HT-29 (cell line): Measurements from ENCODE around the gene RAB9A. TPM values are rescaled to one million over a fixed set of nuclear protein-coding genes. Genes with fewer than 3 reads are reported as not detected.
A peak's percentile ranks its signal among the peaks of the same experiment; 100 is the strongest.
"Not testable (repeated sequence)": the region's sequence is repeated elsewhere in the genome, so short reads cannot be mapped to it uniquely, and the experiment has no call there.

Experiments used
- DNase-seq: peaks from one replicate; pipeline ENCODE4 v3.0.0-alpha.2; 2015; ENCODE audit warnings: low spot score
- total RNA-seq: library from RNA; depleted of rRNA; stranded (reverse); fragments of >200 nt; shearing (Covaris generic); gene quantifications from 2 replicates; pipeline ENCODE4 v1.2.3, GENCODE V29; 2014

The RAB9A gene
- total RNA-seq, 1 experiment from 2014 or later, result 4.8 TPM

DNA sequence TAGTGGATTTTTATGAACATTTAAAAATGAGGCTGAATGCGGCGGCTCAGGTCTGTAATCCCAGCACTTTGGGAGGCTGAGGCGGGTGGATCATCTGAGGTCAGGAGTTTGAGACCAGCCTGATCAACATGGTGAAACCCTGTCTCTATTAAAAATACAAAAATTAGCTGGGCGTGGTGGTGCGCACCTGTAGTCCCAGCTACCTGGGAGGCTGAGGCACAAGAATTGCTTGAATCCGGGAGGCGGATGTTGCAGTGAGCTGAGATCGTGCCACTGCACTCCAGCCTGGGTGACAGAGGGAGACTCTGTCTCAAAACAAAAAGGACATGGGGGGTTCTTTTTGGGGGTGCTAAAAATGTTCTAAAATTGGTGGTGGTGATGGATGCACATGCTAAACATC lies 19.2 kb upstream of the RAB9A start:
- DNase-seq, result not testable (repeated sequence)

DNA sequence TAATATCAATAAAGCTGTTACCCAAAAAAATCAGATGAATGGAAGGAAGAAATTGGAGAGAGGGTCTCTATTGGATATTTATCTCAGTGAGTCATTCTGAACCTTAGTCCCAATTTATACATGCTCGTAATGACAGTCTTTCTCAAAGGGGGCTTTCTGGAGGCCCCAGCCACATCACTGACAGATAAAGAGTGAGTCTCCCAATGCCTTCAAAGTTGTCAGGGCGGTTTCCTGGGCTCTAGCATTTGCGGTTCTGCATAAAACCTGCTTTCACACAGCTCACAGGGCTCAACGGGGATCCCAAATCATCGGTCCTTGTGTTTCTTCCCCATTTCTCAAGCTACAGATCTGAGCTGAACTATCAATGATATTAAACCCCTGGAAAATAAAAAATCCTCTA lies 18.7 kb upstream of the RAB9A start:
- no peak for DNase-seq

DNA sequence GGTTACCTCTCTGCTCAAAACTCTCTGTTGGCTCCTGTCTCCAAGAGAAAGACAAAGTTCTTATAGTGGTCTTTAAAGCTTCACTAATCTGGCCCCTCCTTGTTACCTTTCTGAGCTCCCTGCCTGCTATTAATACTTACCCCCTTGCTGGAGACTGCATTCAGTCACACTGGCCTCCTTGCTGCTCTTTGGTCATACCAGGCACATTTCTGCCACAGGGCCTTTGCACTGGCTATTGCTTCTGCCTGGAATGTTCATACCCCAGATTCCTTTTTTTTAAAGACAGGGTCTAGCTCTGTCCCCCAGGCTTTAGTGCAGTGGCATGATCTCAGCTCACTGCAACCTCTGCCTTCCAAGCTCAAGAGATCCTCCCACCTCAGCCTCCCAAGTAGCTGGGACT lies 15.9 kb upstream of the RAB9A start:
- DNase-seq, result no peak

DNA sequence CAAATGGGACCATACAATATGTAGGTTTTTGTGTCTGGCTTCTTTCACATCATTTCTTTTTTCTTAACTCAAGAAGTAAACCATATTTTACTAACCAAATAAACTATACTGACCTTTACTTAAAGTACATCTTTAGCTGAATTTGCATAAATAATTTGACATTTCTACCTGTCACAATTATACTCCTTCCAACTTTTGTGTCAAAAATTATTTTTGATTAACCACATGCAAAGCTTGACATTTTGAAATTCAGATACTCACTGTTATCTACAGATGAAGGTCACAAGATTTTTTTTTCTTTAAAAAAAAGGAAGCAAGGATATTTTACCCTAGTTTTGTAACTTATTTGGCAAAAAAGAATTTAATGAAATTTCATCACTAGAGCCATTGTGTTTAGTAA lies 12.0 kb upstream of the RAB9A start:
- DNase-seq, result no peak

DNA sequence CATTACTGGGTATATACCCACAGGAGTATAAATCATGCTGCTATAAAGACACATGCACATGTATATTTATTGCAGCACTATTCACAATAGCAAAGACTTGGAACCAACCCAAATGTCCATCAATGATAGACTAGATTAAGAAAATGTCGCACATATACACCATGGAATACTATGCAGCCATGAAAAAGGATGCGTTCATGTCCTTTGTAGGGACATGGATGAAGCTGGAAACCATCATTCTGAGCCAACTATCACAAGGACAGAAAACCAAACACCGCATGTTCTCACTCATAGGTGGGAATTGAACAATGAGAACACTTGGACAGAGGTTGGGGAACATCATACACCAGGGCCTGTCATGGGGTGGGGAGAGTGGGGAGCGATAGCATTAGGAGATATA lies 9.2 kb upstream of the RAB9A start:
- not testable (repeated sequence) for DNase-seq

DNA sequence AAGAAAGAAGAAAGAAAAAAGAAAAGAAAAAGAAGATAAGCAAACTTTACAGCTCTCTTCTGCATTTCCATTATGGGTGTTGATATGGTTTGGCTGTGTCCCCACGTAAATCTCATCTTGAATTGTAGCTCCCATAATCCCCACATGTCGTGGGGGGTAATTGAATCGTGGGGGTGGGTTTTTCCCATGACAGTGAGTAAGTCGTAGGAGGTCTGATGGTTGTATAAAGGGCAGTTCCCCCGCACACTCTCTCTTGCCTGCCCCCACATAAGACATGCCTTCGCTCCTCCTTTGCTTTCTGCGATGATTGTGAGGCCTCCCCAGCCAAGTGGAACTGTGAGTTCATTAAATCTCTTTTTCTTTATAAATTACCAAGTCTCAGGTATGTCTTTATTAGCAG lies 7.3 kb upstream of the RAB9A start:
- no peak for DNase-seq

DNA sequence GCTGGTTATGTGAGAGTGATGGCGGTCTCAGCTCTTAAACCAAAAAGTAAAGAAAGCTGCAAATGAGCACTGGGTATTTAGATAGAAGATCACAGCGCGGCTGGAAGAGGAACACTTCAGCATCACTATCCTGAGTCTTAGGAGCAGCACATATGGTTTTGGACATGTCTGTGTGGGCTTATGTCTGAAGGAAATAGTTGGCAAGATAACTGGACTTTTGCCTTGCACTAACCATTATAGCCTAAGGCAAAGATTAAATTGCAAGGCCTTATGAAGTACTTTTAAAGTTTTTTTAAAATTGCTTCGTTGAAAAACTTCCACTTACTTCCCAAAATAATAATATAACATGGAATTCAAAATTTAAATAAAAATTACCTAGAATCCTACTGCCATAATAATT lies 4.6 kb upstream of the RAB9A start:
- no peak for DNase-seq

DNA sequence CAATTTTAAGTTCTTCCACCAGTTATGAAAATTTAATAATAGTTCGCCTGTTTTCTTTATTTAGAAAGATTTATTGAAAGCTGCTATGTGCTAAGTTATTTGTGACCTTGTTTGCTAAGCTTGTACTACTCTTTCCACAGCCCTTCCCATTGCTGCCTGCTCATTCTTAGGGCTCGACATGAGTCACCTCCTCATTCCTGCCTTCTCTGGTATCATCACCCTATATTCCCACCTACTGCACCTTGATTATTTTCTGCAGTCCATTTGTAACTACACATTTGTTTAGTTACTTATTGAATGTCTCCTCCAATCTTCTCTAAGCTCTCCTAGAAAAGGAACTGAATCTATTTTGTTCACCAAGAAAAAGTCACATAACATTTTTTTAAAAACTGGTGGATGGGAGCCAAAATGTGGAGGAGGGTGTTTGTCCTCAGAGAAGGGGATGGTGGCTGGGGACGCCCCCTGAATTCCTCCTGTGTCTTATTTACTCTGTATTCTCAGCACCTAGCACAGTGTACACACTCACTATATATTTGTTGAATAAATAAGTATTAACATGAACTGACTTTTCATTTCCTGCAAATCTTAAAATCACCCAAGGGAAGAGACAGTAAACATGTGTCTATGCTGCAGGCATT lies 3.7 kb upstream of the RAB9A start:
- no peak for DNase-seq

DNA sequence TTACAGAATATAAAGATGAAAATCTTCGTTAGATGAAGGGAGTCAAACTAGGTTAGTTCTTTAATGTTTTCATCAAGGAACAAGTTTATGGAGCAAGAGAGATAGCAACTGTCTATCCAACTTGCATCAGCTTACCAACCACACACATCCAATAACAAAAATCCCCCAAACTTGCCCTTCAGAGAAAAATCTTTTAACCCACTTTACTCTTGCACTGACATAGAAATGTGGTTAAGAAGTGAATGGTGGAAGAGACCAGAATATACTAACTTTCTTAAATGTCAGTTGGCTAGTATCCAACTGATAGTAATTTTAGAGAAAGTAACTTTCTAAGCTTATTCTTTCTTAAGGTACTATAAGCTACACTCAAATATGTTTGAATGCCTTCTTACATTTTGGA lies 1.7 kb upstream of the RAB9A start:
- no peak for DNase-seq

DNA sequence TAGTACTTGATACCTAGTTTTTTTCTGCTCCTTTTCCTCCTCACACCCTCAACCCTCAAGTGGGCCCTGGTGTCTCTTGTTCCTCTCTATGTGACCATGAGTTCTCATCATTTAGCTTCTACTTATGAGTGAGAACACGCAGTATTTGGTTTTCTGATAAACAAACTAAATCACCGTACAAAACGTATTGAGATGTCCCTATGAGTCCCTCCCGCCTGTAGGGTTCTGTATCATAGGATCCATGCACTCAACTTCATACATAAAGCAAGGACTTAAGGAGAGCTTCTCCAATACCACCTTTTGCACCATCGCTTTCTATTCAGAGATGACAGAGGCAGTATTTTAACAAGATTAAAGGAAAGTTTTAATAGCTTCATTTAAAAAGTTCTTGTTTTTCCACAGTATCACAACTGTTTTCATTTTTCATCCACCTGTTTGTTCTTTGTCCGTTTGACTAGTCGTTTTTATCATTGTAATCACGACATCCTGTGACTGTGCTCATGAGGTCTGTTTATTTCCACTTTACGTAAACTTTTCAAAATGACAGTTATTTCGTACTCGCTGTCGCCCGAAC lies 457 bp upstream of the RAB9A start:
- peak; percentile 27 for DNase-seq

DNA sequence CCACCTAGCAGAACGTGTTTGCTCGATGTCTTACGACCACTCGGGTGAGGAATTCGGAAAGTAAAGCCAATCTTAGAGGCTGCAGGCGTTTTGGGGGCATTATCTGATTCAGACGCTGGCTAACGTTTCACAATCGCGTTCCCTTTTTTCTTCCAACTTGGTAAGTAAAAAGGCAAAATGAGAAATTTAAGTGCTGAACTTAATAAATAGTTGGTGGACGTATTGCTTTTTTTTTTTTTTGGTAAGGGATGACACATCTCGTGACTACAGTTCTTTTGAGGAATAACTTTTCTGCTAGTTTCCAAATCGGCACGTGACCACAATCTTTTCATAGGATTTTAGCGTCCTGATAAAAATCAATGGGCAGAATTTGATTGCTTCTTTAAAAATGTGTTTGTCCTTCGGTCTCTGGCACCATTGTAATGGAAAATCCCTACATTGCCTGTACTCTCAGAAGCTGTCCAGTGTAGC lies 848 bp downstream of the RAB9A start:
- DNase-seq, result no peak

DNA sequence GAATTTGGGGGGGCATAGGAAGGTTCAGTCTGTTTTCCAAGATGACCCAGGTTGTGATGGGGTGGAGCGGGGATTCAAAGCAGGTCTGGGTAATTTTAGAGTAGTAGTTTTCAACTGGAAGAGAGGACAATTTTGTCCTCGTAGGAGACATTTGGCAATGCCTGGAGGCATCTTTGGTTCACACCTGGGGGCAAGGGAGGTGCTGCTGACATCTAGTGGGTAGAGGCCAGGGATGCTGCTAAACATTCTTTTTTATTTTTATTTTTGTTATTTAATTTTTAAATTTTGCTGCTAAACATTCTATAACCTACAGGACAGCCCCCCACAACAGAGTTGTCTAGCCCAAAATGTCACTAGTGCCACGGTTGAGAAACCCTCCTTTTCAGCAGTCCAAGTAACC lies 1.9 kb downstream of the RAB9A start:
- DNase-seq, result peak; percentile 20

DNA sequence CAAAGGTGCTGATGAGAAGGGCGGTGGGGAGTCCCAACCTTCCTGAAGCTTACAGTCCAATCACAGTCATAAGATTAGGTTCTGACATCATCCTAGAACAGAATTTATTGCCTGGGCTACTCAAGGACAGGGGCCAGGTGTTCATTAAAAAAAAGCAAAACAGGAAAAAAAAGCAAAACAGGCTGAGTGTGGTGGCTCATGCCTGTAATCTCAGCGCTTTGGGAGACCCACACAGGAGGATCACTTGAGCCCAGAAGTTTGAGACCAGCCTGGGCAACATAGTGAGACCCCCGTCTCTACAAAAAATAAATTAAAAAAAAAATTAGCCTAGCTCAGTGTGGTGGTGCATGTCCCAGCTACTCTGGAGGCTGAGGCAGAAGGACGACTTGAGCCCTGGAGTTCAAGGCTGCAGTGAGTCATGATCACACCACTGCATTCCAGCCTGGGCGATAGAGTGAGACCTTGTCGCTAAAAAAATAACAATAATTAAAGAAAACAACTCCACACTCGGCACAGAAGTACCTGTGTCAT lies 3.0 kb downstream of the RAB9A start:
- no peak for DNase-seq

DNA sequence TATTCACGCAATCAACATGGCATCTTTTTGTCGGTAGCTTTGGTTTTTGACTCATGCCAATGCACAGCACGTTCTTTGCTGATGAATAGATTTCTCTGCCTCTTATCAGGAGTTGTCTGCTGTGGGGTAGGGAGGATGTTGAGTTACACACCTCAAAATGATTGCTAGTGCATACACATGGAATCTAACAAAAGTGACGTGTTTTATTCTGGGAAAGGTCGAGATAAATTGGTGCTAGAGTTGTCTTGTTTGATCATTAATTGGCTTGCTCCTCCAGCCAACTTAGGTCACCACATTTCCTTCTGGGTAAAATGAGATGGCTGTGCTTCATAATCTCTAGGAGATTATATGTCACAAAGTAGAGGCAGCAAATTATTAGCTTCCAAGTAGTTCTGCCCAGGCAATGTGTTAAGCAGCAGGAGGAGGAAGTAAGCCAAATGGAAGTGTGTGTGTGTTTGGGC lies 3.9 kb downstream of the RAB9A start:
- no peak for DNase-seq

DNA sequence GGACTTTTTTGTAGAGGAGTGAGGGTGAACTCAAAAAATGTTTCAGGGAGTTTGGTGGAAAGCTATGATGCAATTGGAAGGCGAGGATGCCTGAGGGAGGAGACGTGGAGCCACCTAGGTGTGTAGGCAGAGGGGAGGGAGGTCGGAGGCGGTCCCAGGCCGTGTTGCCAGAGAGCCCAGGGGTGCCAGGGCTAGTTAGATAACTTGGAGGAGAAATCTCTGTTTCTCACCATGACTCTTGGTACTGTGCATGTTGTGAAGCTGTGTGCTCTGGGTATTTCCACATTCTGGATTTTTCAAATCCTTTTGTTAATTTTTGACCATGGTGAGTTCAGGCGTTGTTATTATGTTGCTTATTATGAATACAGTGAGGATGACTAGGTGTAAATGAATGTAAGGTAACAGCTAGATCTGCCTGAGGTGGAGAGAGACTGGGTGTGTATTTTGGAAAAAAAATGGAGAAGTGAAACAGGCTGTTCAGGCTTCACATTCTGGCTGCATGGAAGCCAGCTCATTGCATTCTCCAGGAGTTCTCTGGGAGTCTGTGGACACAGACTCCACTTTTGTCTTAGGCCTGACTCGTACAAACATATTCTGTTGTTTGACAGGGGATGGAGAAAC lies 4.5 kb downstream of the RAB9A start:
- DNase-seq, result no peak

DNA sequence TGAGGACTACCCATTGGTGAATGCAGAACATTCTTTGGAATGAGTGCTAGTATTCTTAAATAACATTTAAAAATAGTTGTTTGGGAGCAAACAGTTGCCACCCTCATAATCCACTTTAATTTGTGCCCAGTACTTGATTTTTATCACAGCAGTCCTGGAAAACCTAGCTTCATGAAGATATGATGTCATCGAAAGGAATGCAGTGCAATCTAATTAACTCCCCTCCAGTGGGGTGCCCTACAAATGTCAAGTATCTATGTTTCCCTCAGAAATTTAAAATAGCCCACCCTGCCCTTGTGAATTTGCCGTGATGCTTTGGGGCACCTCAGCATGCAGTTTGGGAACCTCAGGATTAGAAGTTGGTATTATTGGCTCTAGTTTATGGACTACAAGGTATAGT lies 5.4 kb downstream of the RAB9A start:
- DNase-seq, result no peak

DNA sequence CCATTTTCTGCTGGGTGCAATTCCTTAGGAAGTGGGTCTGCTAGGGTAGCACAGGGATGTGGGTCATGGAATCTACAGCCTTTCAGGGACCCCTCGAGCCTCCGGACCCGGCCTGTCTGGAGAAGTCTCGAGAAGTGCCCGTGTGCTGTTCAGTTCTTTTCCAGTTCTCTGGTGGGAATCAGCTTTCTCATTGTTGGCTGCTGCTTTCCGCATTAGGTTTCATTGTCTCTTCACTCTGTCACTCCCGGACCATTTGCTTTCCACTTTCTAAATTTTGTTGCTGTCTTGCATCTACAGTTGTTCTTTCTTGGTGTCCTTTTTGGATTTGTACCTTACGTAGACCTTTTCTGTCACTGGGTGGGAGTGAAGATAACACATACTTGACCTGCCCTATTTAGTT lies 6.1 kb downstream of the RAB9A start:
- no peak for DNase-seq

DNA sequence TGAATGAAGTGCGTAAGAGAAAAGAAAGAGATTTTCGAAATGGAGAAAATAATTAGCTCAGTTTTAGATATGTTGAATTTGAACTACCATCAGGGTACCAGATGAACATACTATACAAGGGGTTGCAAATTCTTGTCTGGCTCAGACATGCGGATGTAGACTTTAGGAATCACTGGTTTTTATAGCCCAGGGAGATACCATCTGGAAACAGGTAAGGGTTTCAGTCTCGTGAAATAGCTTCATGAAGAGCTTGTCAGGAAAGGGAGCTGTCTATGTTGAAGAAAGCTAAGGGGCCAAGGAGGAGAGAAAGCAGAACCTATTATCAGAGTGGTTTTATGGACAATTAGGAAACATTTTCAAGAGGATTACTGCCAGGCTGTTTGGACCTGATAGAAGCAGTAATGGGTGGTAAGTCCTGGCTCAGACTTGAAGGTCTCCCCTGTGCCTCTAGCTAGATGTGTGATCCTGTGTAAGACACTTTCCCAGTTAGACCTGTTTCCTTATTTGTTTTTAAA lies 6.7 kb downstream of the RAB9A start:
- DNase-seq, result no peak

DNA sequence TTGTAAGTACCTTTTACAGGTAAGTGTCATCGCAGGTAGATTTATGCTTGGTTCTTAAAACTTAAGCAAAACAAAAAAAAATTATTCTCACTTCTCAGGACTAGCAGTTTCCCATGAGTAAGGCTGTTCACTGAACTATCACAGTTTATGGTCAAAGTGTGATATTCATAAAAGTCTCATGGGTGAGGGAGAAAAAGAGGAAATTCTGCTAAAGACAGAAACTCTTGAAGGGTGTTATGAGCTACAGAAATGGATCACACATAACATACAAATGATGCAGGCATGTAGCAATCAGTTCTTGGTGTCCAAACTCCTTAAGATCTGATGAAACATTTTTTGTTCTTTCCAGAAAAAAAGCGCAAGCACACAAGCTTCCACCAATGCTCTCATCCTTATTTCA lies 8.5 kb downstream of the RAB9A start:
- no peak for DNase-seq

DNA sequence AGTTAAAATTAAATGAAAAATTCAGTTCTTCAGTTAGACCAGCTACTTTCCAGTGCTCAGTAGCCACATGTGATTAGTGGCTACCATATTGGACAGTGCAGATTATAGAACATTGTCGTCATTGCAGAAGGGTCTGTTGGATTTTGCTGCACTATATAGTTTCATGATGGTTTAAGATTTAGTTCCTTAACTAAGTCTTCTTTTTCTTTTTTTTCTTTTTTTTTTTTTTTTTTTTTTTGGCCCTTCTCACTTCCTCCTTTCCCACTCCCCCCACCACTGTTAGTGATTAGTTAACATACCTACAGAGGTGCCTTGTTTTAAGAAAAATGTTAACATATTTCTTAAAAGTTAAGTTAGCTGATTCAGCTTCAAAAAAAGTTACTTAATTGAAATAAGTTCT lies 9.0 kb downstream of the RAB9A start:
- no peak for DNase-seq

DNA sequence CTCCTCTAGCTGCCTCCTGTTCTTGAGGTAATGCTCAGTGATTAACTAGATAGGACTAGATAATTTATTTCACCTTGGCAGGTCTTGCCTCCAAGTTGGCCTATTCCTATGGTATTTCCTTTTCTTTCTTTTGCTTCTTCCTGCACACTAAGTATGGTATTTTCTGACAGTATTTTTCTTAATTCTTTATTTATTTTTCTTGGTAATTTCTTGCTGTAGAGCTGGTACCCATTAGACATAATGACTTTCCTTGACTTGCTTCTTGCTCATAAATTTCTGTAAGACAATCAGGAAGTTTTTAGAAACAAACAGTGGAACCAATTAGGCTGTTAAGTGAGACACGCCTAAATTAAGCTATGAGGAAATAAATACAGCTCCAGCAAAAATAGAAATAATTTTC lies 9.5 kb downstream of the RAB9A start:
- no peak for DNase-seq

DNA sequence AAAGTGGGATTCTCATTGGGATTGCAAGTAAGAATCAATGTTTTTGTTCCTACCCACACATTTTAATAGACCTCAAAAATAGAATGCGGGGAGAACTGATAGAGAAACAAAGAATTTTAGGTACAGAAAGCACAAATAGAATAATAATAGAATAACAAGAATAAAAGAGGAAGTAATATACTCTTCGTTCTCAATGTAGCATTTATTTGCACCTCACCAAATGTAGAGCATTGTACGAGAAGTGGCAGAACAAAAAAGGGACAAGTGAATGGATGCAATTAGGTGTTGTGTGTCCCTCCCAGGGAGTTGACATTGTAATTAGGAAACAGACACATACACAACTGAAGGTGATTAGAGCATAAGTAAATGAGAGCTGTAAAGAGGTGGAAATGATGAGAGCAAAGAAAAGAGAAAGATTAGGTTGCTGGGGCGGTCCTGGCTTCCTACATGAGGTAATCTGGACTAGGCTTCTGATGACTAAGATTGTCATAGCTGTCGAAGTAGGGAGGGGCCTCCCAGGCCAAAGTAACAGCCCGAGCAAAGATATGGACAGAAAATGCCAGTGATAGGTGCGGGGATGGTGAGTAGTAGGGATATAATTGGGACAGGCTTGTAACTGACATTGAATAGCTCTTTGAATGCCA lies 10.4 kb downstream of the RAB9A start:
- no peak for DNase-seq
